Effector memory CD4-positive, alpha-beta T cell (primary cell): ENCODE results near the gene SBF2.

Experiments
- DNase-seq, 3 donors: peaks; one replicate each; pipeline ENCODE4 v3.0.0-alpha.2; 2020
- H3K27ac ChIP-seq: 2 replicates; pipeline ENCODE4 v1.7.0; 2013; ENCODE audit warnings: mild to moderate bottlenecking, low read length, moderate library complexity; ENCODE audit not compliant: insufficient read depth, poor library complexity, severe bottlenecking
- H3K27me3 ChIP-seq: replicated peaks from 2 replicates; pipeline ENCODE4 v1.7.0; 2013; ENCODE audit warnings: mild to moderate bottlenecking, low read length; ENCODE audit not compliant: insufficient read depth, control insufficient read depth, poor library complexity, severe bottlenecking
- H3K36me3 ChIP-seq: 2 replicates; pipeline ENCODE4 v1.7.0; 2013; ENCODE audit warnings: mild to moderate bottlenecking, low read length, moderate library complexity; ENCODE audit not compliant: control insufficient read depth, insufficient read depth
- H3K4me1 ChIP-seq: 2 replicates; pipeline ENCODE4 v1.7.0; 2013; ENCODE audit warnings: low read length, mild to moderate bottlenecking; ENCODE audit not compliant: control insufficient read depth, insufficient read depth, poor library complexity, severe bottlenecking
- H3K4me3 ChIP-seq: 2 replicates; pipeline ENCODE4 v1.7.0; 2013; ENCODE audit warnings: low read length, low read depth, mild to moderate bottlenecking; ENCODE audit not compliant: insufficient read depth, poor library complexity, severe bottlenecking
- H3K9me3 ChIP-seq: 2 replicates; pipeline ENCODE4 v1.7.0; 2013; ENCODE audit warnings: mild to moderate bottlenecking, low read length, moderate library complexity; ENCODE audit not compliant: control insufficient read depth

The SBF2 gene

DNA sequence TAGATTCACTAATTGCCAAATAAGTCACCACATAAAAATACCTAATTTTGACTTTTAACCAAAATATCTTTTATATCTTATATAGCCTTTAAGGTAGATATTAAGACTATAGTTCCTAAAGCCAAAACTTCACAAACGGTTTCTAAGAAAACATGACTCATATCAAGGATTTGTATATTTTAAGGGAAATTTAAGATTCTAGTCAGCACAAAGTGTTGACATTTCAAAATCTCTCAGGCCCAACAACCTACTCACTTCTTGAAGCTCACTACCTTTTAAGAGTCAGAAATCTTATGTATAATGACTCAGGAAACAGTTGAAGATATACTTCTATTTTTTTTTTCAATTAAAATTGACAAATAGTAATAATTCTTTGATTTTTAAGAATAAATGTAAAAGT, 221.9 kb downstream of the SBF2 start:
- no peak overlapping the region for H3K27ac ChIP-seq
- no peak overlapping the region for H3K4me3 ChIP-seq
- no peak for DNase-seq
- no peaks in the 10 kb centered on the region for H3K27me3 ChIP-seq
- H3K36me3 ChIP-seq, result no peaks in the 10 kb centered on the region
- H3K9me3 ChIP-seq, result no peaks in the 10 kb centered on the region
- H3K4me1 ChIP-seq, result no peaks in the 10 kb centered on the region

DNA sequence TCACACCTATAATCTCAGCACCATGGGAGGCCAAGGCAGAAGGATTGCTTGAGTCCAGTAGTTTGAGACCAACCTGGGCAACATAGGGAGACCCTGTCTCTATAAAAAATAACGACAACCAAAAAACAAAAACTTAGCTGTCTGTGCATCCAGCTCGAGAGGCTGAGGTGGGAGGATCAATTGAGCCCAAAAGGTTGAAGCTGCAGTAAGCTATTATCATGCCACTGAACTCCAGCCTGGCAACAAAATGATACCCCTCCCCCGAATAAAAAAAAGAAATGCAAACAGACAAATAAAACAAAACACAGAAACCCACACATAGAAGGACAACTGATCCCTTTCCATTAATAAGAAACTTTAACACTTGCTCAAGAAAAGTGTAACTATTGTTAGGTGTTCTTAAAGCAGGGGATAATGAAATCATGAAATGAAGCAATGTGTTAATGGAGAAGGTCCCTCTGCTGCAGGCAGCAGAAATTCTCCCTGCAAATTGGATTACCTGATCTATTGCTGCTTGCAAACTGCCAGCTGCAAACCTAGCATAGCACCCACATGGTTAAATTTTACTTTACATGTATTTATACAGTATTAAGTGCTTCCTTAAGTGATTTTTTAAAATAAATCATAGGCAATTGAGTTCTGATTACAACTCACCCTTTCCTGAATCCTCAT, 226.3 kb downstream of the SBF2 start:
- no peak for DNase-seq
- H3K27ac ChIP-seq, result no peak overlapping the region
- no peaks in the 10 kb centered on the region for H3K9me3 ChIP-seq
- no peaks in the 10 kb centered on the region for H3K36me3 ChIP-seq
- no peak overlapping the region for H3K4me3 ChIP-seq
- H3K4me1 ChIP-seq, result no peaks in the 10 kb centered on the region
- no peaks in the 10 kb centered on the region for H3K27me3 ChIP-seq

DNA sequence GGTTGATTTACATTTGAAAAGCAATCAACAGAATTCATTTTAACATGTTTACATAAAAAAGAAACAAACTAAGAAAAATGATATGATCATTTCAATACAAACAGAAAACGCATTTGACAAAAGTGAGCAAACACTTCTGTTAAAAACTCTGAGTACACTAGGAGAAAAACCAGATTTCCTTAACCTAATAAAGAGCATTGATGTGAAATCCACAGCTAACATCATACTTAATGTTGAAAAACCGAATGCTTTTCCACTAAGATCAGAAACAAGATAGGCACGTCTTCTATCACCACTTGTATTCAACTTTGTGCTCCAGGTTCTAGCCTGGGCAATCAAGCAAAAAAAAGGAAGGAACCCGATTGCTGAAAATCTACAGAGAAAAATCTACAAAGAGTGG, 227.6 kb downstream of the SBF2 start:
- Histone ChIP-seq H3K4me1 (no peaks in the 10 kb centered on the region), H3K36me3 (no peaks in the 10 kb centered on the region), H3K27me3 (no peaks in the 10 kb centered on the region), H3K27ac (no peak overlapping the region), H3K9me3 (peaks cover 3% of the 10 kb centered on the region), H3K4me3 (no peak overlapping the region)
- no peak for DNase-seq

DNA sequence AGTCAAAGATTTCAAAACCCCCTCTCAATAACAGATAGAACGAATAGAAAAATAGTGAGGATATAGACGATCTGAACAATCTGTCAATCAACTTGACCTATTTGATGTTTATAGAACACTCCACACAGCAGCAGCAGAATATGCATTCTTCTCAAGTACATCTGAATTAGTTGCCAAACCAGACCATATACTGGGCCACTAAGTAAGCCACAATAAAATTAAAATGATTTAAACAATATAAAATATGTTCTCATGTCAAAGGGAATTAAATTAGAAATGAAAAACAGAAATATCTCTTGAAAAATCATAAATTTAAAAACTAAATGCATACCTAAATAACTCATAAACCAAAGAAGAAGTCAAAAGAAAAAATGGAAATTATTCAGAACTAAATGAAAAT, 229.2 kb downstream of the SBF2 start:
- peaks cover 3% of the 10 kb centered on the region for H3K9me3 ChIP-seq
- no peak for DNase-seq
- H3K36me3 ChIP-seq, result no peaks in the 10 kb centered on the region

DNA sequence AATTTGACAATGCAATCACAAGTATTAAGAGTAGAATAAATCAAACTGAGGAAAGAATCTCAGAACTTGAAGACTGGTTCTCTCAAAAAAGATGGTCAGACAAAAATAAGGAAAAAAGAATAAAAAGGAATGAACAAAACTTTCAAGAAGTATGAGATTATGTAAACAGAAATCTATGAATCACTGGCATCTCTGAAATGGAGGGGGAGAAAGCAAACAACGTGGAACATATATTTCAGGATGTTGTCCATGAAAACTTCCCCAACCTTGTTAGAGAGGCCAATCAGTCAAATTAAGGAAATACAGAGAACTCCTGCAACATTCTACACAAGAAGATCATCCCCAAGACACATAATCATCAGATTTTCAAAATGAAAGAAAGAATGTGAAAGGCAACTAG, 235.7 kb downstream of the SBF2 start:
- H3K9me3 ChIP-seq, result peaks cover 3% of the 10 kb centered on the region
- no peaks in the 10 kb centered on the region for H3K27me3 ChIP-seq
- H3K4me1 ChIP-seq, result no peaks in the 10 kb centered on the region
- no peak overlapping the region for H3K4me3 ChIP-seq
- no peaks in the 10 kb centered on the region for H3K36me3 ChIP-seq
- no peak for DNase-seq
- no peak overlapping the region for H3K27ac ChIP-seq

More for the DNA sequence above, 229.2 kb downstream of the SBF2 start:
- Histone ChIP-seq H3K4me1 (no peaks in the 10 kb centered on the region), H3K27me3 (no peaks in the 10 kb centered on the region), H3K27ac (no peak overlapping the region), H3K4me3 (no peak overlapping the region)

DNA sequence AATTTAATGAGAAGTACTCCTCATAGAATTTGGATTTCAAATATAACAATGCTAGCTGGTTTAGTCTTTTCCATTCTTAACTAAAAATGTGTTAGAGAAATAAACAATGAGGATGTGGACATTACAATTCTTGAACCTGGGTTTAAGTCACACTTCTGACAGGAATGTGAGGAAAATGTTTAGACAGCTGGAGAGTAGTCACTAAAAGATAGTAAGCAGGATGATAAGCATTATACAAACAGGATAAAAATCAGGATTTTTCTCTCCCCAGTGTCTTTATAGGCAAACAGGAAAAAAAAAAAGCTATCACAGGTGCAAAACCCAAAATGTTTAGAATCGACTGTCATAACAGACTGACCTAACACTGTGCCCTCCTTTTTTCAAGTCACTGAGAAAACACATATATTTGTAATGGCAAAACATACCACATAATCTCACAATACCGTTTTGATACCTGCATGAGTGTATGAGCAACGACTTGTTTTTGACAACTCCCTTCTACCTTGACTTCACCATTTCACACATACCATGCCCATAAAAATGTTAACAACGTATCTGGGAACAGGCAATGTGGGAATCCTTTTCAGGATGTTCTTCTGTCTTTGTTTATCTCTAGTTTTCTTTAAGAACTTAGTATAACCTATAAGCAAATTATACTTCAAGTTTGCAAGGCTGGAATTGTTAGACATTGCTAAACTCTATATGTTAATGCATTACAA, 242.0 kb downstream of the SBF2 start:
- no peak overlapping the region for H3K27ac ChIP-seq
- H3K27me3 ChIP-seq, result no peaks in the 10 kb centered on the region
- DNase-seq, result no peak
- H3K4me3 ChIP-seq, result no peak overlapping the region
- no peaks in the 10 kb centered on the region for H3K36me3 ChIP-seq
- H3K9me3 ChIP-seq, result no peaks in the 10 kb centered on the region
- no peaks in the 10 kb centered on the region for H3K4me1 ChIP-seq

DNA sequence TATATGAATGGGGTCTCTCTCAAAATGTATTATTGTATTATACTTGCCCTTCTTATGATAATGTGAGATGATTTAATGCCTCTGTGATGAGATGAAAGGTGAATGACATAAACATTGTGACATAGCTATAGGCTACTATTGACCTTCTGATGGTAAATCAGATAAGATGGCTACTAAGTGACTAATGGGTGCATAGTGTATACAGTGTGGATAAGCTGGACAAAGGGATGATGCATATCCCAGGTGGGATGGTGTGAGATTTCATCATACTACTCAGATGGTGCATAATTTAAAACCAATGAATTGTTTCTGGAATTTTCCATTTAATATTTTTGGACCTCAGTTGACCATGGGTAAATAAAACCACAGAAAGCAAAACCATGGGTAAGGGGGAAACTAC, 243.5 kb downstream of the SBF2 start:
- H3K27ac ChIP-seq, result no peak overlapping the region
- no peak for DNase-seq

DNA sequence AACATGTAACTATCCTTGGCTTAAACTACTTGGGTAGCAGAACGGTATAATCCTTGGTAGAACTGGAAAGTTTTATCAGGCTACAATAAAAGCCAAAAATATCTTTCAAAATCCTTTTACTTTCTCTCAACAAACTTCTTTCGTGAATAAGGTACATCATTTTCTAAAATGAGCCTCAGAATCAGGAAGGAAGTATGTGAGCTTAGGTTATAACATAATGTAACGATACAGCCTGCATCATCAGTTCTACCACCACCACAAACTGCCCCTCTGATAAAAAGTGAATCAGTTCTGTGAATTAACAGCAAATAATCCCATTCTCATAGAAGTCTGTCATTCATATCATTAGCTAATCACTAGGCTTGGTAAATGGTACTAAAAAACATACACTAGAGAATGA, 244.3 kb downstream of the SBF2 start:
- no peaks in the 10 kb centered on the region for H3K27me3 ChIP-seq
- no peaks in the 10 kb centered on the region for H3K36me3 ChIP-seq
- no peak overlapping the region for H3K27ac ChIP-seq
- H3K4me1 ChIP-seq, result no peaks in the 10 kb centered on the region
- H3K4me3 ChIP-seq, result no peak overlapping the region
- peaks cover 2% of the 10 kb centered on the region for H3K9me3 ChIP-seq
- DNase-seq, result no peak

More for the DNA sequence above, 243.5 kb downstream of the SBF2 start:
- H3K36me3 ChIP-seq, result no peaks in the 10 kb centered on the region
- no peaks in the 10 kb centered on the region for H3K9me3 ChIP-seq
- no peaks in the 10 kb centered on the region for H3K4me1 ChIP-seq
- no peak overlapping the region for H3K4me3 ChIP-seq
- no peaks in the 10 kb centered on the region for H3K27me3 ChIP-seq

DNA sequence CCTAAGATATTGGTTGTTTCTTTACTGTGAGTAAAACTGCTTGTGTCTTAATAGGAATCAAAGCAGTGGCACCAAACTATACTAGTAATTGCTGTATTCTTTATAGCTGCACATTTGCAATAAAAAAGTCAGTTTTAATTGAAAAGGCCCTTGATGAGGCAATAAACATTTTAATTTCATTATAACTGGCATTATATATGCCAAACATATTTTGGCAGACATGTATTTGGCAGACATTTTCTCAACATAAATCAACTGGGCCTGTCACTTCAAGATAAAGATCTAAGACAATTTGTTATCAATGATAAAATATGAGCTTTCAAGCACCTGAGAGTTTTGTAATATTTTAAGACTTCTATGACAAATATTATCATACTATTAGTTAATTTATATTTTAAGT, 245.7 kb downstream of the SBF2 start:
- Histone ChIP-seq H3K4me3 (no peak overlapping the region), H3K36me3 (no peaks in the 10 kb centered on the region), H3K9me3 (peaks cover 6% of the 10 kb centered on the region), H3K4me1 (no peaks in the 10 kb centered on the region), H3K27me3 (no peaks in the 10 kb centered on the region), H3K27ac (no peak overlapping the region)
- DNase-seq, result no peak

DNA sequence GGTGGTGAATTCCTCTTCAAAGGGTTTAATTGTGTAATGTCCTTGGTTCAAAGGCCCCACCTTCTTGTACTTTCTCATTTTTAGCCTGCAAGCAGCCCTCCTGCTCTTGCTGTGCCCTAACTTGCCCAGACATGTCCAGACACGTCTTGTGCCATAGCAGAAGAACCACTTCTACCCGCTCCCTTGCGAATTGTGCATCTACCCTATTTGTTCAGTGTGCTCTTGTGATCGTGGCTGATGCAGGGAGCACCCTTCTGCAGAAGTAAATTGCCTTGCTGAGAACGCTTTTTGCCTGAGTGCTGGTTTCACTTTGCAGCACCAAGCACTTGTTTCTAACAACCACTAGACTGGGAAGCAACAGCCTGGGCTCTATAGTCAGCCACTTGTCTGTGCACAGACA, 249.4 kb downstream of the SBF2 start:
- Histone ChIP-seq H3K4me1 (no peaks in the 10 kb centered on the region), H3K36me3 (no peaks in the 10 kb centered on the region), H3K27ac (no peak overlapping the region), H3K9me3 (peaks cover 6% of the 10 kb centered on the region), H3K27me3 (no peaks in the 10 kb centered on the region), H3K4me3 (no peak overlapping the region)
- no peak for DNase-seq
